NCI-H146 treated with DMSO at 0.1 percent for 48 hours (cell line): ENCODE data around the gene MRPS18C.
"Not testable (repeated sequence)": the region's sequence is repeated elsewhere in the genome, so short reads cannot be mapped to it uniquely, and the experiment has no call there.

Experiments used
- DNase-seq: peaks from one replicate; lab custom pipeline; 2025; ENCODE audit not compliant: unreplicated experiment; lab: John Stamatoyannopoulos, UW

The MRPS18C gene

DNA sequence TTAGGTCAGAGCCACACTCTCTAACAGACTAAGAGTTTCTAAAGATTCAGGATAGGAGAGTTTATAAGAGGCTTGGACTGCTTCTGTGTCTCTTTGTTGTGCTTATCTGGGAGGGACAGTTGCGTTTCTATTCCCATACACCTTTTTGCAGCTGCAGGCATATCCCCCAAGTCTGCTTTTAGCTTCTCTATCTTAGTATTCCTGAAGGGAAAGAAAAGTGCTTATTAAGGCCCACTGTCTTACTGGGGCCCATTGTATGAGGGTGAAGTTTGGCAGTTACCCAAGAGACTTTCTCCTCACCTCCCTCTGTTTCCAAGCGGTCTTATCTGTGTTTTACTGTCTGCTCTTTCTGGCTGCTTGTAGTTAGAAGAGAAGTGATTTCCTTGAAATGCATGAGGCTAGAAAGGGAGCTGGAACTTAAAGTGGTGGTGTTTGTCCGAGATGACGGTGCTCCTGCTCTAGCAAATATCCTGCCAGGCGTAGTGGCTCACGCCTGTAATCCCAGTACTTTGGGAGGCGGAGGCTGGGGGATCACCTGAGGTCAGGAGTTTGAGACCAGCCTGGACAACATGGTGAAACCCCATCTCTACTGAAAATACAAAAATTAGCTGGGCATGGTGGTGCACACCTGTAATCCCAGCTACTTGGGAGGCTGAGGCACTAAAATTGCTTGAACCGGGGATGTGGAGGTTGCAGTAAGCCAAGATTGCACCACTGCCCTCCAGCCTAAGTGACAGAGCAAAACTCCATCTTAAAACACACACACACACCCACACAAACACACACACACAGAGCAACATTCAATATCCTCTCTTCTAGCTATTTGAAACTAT lies 40.4 kb downstream of the MRPS18C start:
- DNase-seq, result not testable (repeated sequence)

DNA sequence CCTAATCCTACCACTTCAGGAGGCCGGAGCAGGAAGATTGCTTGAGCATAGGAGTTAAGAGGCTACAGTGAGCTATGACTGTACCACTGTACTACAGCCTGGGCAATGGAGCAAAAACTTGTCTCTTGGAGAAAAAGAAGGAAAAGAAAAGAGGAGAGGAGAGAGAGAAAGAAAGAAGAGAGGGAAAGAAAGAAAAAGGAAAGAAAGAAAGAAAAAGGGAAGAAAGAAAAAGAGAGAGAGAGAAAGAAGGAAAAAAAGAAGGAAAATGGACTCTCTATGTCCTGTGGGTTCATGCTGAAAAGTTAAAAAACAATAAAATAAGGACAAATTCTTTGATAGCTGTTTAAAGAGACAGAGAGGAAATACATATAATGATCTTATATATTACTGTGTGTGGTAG lies 42.3 kb downstream of the MRPS18C start:
- DNase-seq, result no peak

DNA sequence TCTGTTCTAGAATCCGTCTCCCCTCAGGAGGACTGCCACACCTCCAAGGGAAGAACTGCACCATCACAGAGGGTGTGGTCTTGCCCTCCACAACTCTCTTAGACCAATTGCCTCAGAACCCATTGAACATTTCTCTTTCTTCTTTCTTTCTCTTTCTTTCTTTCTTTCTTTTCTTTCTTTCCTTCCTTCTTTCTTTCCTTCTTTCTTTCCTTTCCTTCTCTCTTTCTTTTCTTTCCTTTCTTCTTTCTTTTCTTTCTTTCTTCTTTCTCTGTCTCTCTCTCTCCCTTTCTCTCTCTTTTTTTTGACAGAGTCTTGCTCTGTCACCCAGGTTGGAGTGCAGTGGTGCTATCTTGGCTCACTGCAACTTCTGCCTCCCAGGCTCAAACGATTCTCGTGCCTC lies 45.8 kb downstream of the MRPS18C start:
- DNase-seq, result not testable (repeated sequence)

DNA sequence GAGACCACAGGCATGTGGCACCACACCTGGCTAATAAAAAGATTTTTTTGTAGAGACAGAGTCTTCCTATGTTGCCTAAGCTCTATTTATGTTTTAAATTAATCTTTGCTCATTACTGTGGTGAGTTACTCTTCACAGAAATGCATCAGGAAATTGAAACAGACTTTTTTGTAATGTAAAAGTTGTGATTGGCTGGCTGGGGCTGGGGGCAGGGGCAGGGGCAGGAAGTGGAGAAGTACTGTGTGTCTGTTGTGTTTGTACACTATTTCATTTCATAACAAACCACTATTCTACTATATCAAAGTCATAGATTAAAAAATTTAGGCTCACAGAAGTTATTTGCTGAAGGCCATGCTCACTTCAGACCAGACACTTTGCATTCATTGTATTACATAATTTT lies 48.1 kb downstream of the MRPS18C start:
- DNase-seq, result no peak

DNA sequence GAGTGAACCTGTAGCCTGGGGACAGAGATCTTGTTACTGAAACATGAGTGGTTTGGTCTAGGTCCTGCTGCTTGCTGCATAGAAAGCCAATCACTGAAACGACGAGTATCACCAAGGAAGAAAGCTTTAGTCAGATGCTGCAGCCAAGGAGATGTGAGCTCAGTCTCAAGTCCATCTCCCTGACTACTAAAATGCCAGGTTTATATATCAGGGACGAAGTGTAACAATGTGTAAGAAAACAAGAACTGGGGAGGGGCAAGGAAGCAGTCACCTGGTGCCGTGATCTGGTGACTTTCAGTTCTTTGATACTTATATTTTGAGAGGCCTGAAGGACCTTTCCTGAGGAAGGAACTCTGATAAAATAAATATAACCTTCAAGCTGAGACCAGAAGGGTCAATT lies 48.6 kb downstream of the MRPS18C start:
- no peak for DNase-seq

DNA sequence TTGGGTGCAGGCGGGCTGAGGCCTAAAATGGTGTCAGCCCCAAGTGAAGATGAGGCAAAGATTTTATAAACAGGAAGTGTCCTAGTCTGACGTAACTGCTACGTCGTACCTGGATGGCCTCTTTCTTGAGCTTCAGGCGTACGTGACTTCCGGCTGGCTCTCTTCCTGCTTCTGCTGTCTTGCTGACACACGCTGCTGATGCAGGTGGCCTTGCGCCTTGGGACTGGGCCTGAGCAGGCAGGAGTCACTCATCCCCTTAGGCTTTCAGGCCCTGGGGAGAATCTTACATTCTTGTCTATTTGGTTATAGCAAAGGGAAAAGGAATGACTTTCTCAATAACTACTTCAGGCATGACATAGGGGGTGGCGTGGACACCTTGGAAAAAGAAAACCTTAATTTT lies 49.1 kb downstream of the MRPS18C start:
- DNase-seq, result no peak

DNA sequence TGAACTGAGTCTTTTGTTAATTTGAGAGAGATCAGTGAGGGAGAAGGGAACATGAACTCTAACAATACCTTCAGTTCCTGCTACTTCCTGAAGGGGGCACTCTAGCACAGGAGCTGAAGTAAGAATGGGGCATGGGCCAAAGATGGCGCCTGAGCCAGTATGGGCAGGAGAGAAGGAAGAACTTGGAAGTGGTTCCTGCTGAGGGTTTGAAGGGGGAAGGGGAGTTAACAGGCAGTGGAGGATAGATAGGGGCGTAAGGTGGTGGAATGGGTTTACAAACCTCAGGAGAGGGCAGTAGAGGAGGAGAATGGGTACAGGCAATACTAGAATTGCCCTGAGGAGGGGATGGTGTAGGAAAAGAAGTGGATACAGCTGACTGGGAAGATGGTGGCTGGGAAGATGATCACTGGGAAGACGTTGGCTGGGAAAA lies 53.3 kb downstream of the MRPS18C start:
- DNase-seq, result not testable (repeated sequence)

DNA sequence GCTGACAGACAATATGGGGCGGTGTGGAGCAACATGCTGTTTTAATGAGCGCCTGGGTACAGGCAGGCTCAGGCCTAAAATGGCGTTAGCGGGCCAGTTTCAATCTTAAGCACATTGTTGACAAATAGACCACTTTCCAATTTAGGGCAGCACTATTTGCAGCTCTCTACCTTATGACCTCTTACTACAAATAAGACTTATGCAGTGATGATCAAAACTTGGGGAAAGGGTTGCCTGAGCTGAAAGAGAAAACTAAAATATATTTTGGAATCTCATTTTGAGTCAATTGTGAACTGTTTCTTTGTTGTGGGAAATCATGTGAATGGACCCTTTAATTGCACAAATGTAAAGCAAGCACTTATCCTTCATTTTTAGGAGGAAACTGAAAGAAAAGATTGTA lies 54.6 kb downstream of the MRPS18C start:
- no peak for DNase-seq
